ENCODE results near the gene CLCF1.

CLCF1 gene

GRCh38 chr11:67373648-67374570, 511 bp upstream of the CLCF1 start:
- DNase-seq = no peak

- DNase-seq = no peak
Measured at GRCh38 chr11:67372321-67372992, 941 bp downstream of the CLCF1 start.

- DNase-seq = no peak
Measured at GRCh38 chr11:67371911-67372320, 1.5 kb downstream of the CLCF1 start.

GRCh38 chr11:67371189-67371910, 2.0 kb downstream of the CLCF1 start:
- DNase-seq = no peak

- DNase-seq = no peak
Measured at GRCh38 chr11:67370351-67371076, 2.9 kb downstream of the CLCF1 start.

- DNase-seq = no peak
Measured at GRCh38 chr11:67369801-67370284, 3.6 kb downstream of the CLCF1 start.

GRCh38 chr11:67369275-67369674, 4.1 kb downstream of the CLCF1 start:
- no peak for DNase-seq

- no peak for DNase-seq
Measured at GRCh38 chr11:67368621-67369020, 4.8 kb downstream of the CLCF1 start.

GRCh38 chr11:67367761-67368227, 5.6 kb downstream of the CLCF1 start:
- peak in 1 of 2 experiments; percentile 47 for DNase-seq

GRCh38 chr11:67366961-67367760, 6.2 kb downstream of the CLCF1 start:
- peak in 1 of 2 experiments; percentile 54 for DNase-seq

- peak in 1 of 2 experiments; percentile 17 for DNase-seq
Measured at GRCh38 chr11:67366546-67366945, 6.9 kb downstream of the CLCF1 start.

GRCh38 chr11:67365736-67366444, 7.5 kb downstream of the CLCF1 start:
- DNase-seq = no peak

GRCh38 chr11:67364783-67365722, 8.3 kb downstream of the CLCF1 start:
- DNase-seq = no peak

- no peak for DNase-seq
Measured at GRCh38 chr11:67364169-67364568, 9.2 kb downstream of the CLCF1 start.

- no peak for DNase-seq
Measured at GRCh38 chr11:67357831-67358670, 15.3 kb downstream of the CLCF1 start.

- peak; percentile 61 to 77 for DNase-seq
Measured at GRCh38 chr11:67356864-67357561, 16.4 kb downstream of the CLCF1 start.

GRCh38 chr11:67356387-67356863, 17.0 kb downstream of the CLCF1 start:
- DNase-seq = no peak

All from NCI-H446 (cell line).